ENCODE results near the gene P2RY2. TPM values are rescaled to one million over a fixed set of nuclear protein-coding genes. Genes with fewer than 3 reads are reported as not detected.

Gene P2RY2
- total and polyA plus RNA-seq, 10 of the 15 experiments (the other 5 are each of a cell fraction or from before 2014, with no cell fraction given), result 0.03 to 0.23 (median 0.17) TPM; not detected in 7

DNA sequence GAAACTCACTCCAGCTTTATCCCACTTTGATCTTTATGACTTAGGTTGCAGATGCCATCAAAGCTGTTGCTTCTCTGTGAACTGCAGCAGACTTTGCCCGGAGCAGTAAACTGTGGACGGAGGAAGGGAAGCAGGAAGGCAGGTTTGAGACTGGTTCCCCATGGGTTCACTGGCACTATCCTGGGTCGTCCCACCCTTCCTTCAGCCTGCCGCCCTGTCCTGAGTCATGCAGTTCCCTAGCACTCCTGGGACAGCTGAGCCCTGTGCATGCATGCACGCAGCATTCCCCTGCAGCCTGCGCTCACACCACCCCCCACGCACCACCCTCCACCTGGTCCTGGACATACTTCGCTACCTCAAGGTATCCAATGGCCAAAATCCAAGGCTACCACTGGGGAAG is 23.5 kb upstream of the P2RY2 start:
- 89% methylated on average over 8 of the region's 8 CpGs for WGBS (ENCODE audit: insufficient coverage, insufficient replicate concordance, low lambda C conversion rate, missing lambda C conversion rate)

More for the DNA sequence above, 23.5 kb upstream of the P2RY2 start:
- Histone ChIP-seq H3K27ac (ENCODE audit: control insufficient read depth, insufficient read depth) (no peak overlapping the region), H2AFZ (ENCODE audit: control insufficient read depth, low read depth, low read length) (no peak overlapping the region), H3K9ac (ENCODE audit: control insufficient read depth, insufficient read depth, low read length) (no peak overlapping the region), H3K36me3 (ENCODE audit: control insufficient read depth in 2 of 2, insufficient read depth in 2 of 2, low read length in 1 of 2) (no peaks in the 10 kb centered on the region), H4K20me1 (ENCODE audit: control insufficient read depth, insufficient read depth) (no peaks in the 10 kb centered on the region), H3K4me1 (ENCODE audit: control insufficient read depth, insufficient read depth, low read length) (peaks cover 27% of the 10 kb centered on the region), H3K9me3 (replicated peaks; ENCODE audit: control insufficient read depth, insufficient read depth, low read length) (no peaks in the 10 kb centered on the region), H3K79me2 (ENCODE audit: control insufficient read depth, insufficient read depth, low read length) (no peaks in the 10 kb centered on the region), H3K27me3 (replicated peaks in 1 of 2; ENCODE audit: control insufficient read depth in 2 of 2, insufficient read depth in 2 of 2, low read length in 1 of 2) (no peaks in the 10 kb centered on the region; a peak in 1 of 4 replicates), H3K4me2 (ENCODE audit: control insufficient read depth, insufficient read depth) (no peak overlapping the region), H3K4me3 (no peak overlapping the region)
- DNase-seq (ENCODE audit: low read depth, low spot score), result no peak
- SMC1A ChIA-PET (ENCODE audit: uncharacterized antibody, unreplicated experiment), result interaction anchor here (0.6 to 2.1 kb wide), 4 partner anchors 9 to 52 kb away, joined by 3 to 8 read pairs (median 4); no protein-coding TSS in a partner anchor
- in situ Hi-C loops (cut with MboI), result loop anchor here (25.0 kb wide), 1 partner anchor 357 kb away; no protein-coding TSS in a partner anchor
- CTCF ChIA-PET, result interaction anchor here (0.9 to 3.0 kb wide), 7 partner anchors 9 to 103 kb away, joined by 3 to 20 read pairs (median 9); no protein-coding TSS in a partner anchor
- intact Hi-C loops (cut with micrococcal nuclease; ENCODE audit: unreplicated experiment), result no loop called here
- POLR2A ChIA-PET, result no interaction called here
- no peak for ATAC-seq
- RAD21 ChIA-PET (ENCODE audit: unreplicated experiment), result interaction anchor here (0.8 to 2.6 kb wide), 4 partner anchors 9 to 42 kb away, joined by 3 to 7 read pairs (median 4); no protein-coding TSS in a partner anchor
- TF ChIP-seq ATF7 (IDR thresholded peaks at IDR 0.05; ENCODE audit: low read depth) (no peak), ETV6 (conservative IDR thresholded peaks at IDR 0.05 in 1 of 2, IDR thresholded peaks at IDR 0.05 in 1 of 2; ENCODE audit: borderline replicate concordance in 1 of 2, low read depth in 1 of 2) (no peak), ZSCAN29 (IDR thresholded peaks at IDR 0.05) (no peak)
- TF ChIP-seq, protein P1, sequence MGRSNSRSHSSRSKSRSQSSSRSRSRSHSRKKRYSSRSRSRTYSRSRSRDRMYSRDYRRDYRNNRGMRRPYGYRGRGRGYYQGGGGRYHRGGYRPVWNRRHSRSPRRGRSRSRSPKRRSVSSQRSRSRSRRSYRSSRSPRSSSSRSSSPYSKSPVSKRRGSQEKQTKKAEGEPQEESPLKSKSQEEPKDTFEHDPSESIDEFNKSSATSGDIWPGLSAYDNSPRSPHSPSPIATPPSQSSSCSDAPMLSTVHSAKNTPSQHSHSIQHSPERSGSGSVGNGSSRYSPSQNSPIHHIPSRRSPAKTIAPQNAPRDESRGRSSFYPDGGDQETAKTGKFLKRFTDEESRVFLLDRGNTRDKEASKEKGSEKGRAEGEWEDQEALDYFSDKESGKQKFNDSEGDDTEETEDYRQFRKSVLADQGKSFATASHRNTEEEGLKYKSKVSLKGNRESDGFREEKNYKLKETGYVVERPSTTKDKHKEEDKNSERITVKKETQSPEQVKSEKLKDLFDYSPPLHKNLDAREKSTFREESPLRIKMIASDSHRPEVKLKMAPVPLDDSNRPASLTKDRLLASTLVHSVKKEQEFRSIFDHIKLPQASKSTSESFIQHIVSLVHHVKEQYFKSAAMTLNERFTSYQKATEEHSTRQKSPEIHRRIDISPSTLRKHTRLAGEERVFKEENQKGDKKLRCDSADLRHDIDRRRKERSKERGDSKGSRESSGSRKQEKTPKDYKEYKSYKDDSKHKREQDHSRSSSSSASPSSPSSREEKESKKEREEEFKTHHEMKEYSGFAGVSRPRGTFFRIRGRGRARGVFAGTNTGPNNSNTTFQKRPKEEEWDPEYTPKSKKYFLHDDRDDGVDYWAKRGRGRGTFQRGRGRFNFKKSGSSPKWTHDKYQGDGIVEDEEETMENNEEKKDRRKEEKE (IDR thresholded peaks at IDR 0.05), result no peak
- BruUV-seq (replicated peaks), result no TSS peak
- FAIRE-seq, result no peak

Measured in GM12878 (cell line).